ENCODE results near the gene OR4N2.

DNA sequence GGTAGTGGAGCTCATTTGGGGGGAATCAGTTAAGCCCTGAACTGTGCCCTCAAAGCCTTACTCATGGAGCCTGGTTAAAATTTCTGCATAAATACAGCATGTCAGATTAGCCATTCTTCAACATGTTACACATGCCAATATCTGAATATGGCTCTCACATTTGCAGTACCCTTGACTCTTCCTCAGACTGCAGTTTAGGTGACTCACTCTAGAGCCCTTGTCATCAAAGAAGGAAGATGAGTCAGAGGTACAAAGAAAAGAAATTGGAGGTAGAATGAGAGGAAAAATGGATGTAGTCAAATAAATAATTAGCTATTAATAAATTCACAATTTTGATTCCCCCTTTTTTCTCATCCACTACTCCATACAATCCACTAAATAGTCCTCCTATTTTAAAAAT is 47.8 kb downstream of the OR4N2 start:
- TF ChIP-seq, protein P1, sequence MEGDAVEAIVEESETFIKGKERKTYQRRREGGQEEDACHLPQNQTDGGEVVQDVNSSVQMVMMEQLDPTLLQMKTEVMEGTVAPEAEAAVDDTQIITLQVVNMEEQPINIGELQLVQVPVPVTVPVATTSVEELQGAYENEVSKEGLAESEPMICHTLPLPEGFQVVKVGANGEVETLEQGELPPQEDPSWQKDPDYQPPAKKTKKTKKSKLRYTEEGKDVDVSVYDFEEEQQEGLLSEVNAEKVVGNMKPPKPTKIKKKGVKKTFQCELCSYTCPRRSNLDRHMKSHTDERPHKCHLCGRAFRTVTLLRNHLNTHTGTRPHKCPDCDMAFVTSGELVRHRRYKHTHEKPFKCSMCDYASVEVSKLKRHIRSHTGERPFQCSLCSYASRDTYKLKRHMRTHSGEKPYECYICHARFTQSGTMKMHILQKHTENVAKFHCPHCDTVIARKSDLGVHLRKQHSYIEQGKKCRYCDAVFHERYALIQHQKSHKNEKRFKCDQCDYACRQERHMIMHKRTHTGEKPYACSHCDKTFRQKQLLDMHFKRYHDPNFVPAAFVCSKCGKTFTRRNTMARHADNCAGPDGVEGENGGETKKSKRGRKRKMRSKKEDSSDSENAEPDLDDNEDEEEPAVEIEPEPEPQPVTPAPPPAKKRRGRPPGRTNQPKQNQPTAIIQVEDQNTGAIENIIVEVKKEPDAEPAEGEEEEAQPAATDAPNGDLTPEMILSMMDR (IDR thresholded peaks at IDR 0.05; ENCODE audit: insufficient read depth, low read length, poor library complexity, severe bottlenecking): no peak
- no peak for TF ChIP-seq EZH2phosphoT487 (conservative IDR thresholded peaks at IDR 0.05; ENCODE audit: low read length)
